Measurements from ENCODE around the gene PLEKHH1.

PLEKHH1 gene

DNA sequence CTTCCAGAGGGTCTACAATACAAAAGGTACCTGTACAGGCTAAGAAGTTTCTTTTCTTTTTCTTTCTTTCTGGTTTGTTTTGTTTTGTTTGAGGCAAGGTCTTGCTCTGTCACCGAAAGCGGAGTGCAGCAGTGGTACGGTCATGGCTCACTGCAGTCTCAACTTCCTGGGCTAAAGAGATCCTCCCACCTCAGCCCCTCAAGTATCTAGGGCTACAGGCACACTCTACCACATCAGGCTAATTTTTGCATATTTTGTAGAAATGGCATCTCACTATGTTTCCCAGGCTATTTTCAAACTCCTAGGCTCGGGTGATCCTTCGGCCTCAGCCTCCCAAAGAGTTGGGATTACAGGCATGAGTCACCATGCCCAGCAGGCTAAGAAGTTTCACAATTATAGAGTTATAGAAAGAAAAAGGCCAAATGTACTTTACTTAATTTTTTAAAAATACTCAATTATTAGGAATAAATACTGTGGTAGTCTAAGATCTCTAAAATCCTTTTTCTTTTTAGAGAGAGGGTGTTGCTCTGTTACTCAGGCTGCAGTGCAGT lies 70.0 kb downstream of the PLEKHH1 start:
- H3K4me3 ChIP-seq (ENCODE audit: low read depth, low read length), result no peak overlapping the region
- DNase-seq (ENCODE audit: low read depth), result peak; percentile 57
- no peak for TF ChIP-seq CTCF (conservative IDR thresholded peaks at IDR 0.05; ENCODE audit: low read depth, low read length)

- no peak overlapping the region for H3K4me3 ChIP-seq (ENCODE audit: low read depth, low read length)
- DNase-seq (ENCODE audit: low read depth), result no peak
- TF ChIP-seq CTCF (conservative IDR thresholded peaks at IDR 0.05; ENCODE audit: low read depth, low read length), result no peak
Observed at GRCh38 chr14:67607646-67608045, 74.6 kb downstream of the PLEKHH1 start.

GRCh38 chr14:67609642-67610310 lies 76.7 kb downstream of the PLEKHH1 start:
- TF ChIP-seq CTCF (conservative IDR thresholded peaks at IDR 0.05; ENCODE audit: low read depth, low read length), result no peak

DNA sequence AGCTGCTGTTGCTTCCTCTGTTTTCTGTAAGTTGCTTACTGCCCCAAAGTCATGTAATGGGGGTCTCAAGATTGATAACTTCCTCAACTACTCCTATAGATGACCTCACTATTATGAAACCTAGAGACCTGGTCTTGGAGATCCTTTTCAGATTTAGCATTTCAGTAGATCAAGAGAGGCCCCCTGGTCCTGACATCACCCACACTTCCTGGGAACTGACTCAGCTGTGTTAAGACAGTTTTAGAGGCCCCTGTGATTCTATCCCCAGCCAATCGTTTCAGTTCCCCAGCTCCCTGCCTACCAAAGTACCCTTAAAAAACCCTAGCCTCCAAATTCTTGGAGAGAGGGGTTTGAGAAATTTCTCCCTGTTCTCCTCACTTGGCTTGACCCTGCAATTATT lies 77.4 kb downstream of the PLEKHH1 start:
- no peak for TF ChIP-seq CTCF (conservative IDR thresholded peaks at IDR 0.05; ENCODE audit: low read depth, low read length)
- DNase-seq (ENCODE audit: low read depth), result no peak
- H3K4me3 ChIP-seq (ENCODE audit: low read depth, low read length), result no peak overlapping the region

More at GRCh38 chr14:67609642-67610310, 76.7 kb downstream of the PLEKHH1 start:
- no peak overlapping the region for H3K4me3 ChIP-seq (ENCODE audit: low read depth, low read length)
- DNase-seq (ENCODE audit: low read depth), result no peak

DNA sequence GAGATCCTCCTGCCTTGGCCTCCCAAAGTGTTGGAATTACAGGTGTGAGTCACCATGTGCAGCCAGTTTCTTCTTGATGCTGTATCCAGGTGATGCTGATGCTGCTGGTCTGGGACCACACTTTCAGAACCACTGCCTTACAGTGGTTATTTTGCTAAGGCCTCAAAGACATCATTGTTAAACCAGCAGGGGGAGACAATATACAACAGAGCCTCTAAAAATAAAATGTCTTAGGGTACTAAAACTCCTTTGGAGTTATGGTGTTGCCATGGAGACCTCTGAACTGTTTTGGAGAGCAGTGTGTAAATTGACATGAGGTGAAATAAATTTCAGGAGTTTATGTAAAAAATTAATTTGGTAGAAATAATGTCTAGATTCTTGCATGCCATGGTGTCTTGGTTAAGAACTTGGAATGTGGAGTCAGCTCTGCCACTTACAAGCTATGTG lies 85.5 kb downstream of the PLEKHH1 start:
- peak; percentile 74 for TF ChIP-seq CTCF (conservative IDR thresholded peaks at IDR 0.05; ENCODE audit: low read depth, low read length)
- no peak overlapping the region for H3K4me3 ChIP-seq (ENCODE audit: low read depth, low read length)
- DNase-seq (ENCODE audit: low read depth), result peak; percentile 91

DNA sequence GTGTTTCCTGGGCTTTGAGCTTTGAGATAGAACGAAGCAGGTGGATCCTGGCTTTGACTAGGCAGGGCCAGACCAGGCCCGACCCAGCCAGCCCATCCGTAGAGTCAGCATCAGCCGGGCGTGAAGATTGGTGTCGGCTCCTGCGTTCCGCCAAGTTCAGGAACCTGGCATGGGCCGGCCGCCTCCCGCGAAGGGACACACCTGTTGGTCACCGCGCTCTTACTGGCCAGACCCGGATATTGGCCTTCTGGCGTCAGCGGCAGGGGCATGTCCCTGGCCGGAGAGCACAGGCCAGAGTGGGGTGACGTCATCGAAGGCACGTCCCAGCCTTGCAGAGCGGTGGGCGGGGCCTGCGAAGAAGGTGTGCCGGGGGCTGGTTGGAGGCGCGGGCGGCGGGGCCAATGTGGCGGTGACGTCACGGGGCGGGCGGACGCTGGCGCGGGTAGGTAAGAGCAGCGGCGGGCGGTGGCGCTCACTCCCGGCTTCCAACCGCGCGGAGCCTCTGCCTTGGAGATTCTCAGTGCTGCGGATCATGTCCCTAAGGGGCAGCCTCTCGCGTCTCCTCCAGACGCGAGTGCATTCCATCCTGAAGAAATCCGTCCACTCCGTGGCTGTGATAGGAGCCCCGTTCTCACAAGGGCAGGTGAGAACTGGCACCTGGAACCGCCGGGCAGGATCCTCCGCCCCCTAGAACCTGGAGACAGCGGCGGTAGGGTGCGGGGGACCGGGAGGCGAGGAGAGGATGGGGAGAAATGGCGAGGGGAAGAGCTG lies 86.5 kb downstream of the PLEKHH1 start, which contains the start of gene ARG2:
Gene ARG2, plus strand, starts transcription at position 475 of the 771 bp plus-strand sequence. Its CDS starts 58 bp downstream, at position 533.
- no peak for TF ChIP-seq CTCF (conservative IDR thresholded peaks at IDR 0.05; ENCODE audit: low read depth, low read length)
- peak; percentile 90 for DNase-seq (ENCODE audit: low read depth)
- peak within 1 kb of the TSS; percentile 66 for H3K4me3 ChIP-seq (ENCODE audit: low read depth, low read length)

Data from choroid plexus epithelial cell (primary cell).